HCT116 (cell line): ENCODE results near the gene SPOP.

ENCODE experiments used
- CBX3 ChIP-seq: IDR thresholded peaks from 2 replicates; pipeline ENCODE4 v1.6.1; 2012; ENCODE audit warnings: low read depth
- EGR1 ChIP-seq: IDR thresholded peaks from 2 replicates; pipeline ENCODE4 v1.6.1; 2012; ENCODE audit warnings: low read depth
- EZH2phosphoT487 ChIP-seq: fragments of 200-600 bp; IDR thresholded peaks from 2 replicates; pipeline ENCODE4 v1.6.1; 2018; ENCODE audit warnings: antibody characterized with exemption, borderline replicate concordance
- JUND ChIP-seq: IDR thresholded peaks from 2 replicates; pipeline ENCODE4 v1.6.1; 2012
- POLR2A ChIP-seq: IDR thresholded peaks from 2 replicates; pipeline ENCODE4 v1.7.0; 2011; ENCODE audit warnings: borderline replicate concordance; ENCODE audit not compliant: insufficient read depth, insufficient read length; ENCODE audit errors: extremely low read depth
- POLR2AphosphoS5 ChIP-seq: IDR thresholded peaks from 2 replicates; pipeline ENCODE4 v1.6.1; 2011; ENCODE audit warnings: mild to moderate bottlenecking, low read depth, low read length, moderate library complexity
- YY1 ChIP-seq: IDR thresholded peaks from 2 replicates; pipeline ENCODE4 v1.6.1; 2011; ENCODE audit warnings: low read length, low read depth, moderate library complexity, mild to moderate bottlenecking; ENCODE audit not compliant: insufficient replicate concordance; ENCODE audit errors: extremely low read depth
- ZFX ChIP-seq: fragments of 450-650 bp; IDR thresholded peaks from 2 replicates; pipeline ENCODE4 v1.6.1; 2017
- ZNF274 ChIP-seq: fragments of 200-500 bp; sonication (Bioruptor generic); IDR thresholded peaks from 2 replicates; pipeline ENCODE4 v1.6.1; 2014; ENCODE audit warnings: mild to moderate bottlenecking, low read depth, low read length, inconsistent platforms
- TF ChIP-seq, protein P1 (sequence below), 3 experiments: fragments of 200-600 bp in 1 of 3; sonication (generic) in 1 of 3; IDR thresholded peaks in 2 of 3; conservative IDR thresholded peaks in 1 of 3; 2 replicates each; pipeline ENCODE4 v1.5.1; 2012 to 2017; ENCODE audit warnings: low read depth in 2 of 3, low read length in 2 of 3, antibody characterized with exemption in 1 of 3, borderline replicate concordance in 1 of 3, control low read depth in 1 of 3, mild to moderate bottlenecking in 1 of 3, mixed read lengths in 1 of 3, mixed run types in 1 of 3, moderate library complexity in 1 of 3; ENCODE audit not compliant: insufficient read depth in 1 of 3
- TF ChIP-seq, protein P2 (sequence below): IDR thresholded peaks from 2 replicates; pipeline ENCODE4 v1.6.1; 2012; ENCODE audit warnings: low read depth
- TF ChIP-seq, protein P3 (sequence below): IDR thresholded peaks from 2 replicates; pipeline ENCODE4 v1.6.1; 2012
- TF ChIP-seq, protein P4 (sequence below): IDR thresholded peaks from 2 replicates; pipeline ENCODE4 v1.6.1; 2011; ENCODE audit warnings: mild to moderate bottlenecking, low read length, moderate library complexity; ENCODE audit not compliant: insufficient replicate concordance; ENCODE audit errors: extremely low read depth

DNA sequence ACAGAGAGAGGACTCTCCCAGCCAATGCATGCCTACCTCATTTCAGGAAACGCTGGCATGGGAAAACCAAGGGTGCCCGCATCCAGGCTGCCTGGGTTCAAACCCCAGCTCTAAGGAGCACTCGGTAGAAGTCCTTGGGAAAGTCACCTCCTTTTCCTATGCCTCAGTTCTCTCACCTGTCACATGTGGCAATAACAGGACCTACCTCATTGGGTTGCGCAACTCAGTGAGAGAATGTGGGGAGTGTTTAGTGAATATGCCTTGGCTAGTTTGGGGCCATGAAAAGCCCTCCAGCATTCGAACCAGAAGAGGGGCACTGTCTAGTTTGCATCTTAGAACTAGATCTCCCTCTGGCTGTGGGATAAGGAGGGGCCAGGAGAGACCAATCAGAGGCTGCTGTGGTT is 111.2 kb downstream of the SPOP start:
- TF ChIP-seq, protein P1, sequence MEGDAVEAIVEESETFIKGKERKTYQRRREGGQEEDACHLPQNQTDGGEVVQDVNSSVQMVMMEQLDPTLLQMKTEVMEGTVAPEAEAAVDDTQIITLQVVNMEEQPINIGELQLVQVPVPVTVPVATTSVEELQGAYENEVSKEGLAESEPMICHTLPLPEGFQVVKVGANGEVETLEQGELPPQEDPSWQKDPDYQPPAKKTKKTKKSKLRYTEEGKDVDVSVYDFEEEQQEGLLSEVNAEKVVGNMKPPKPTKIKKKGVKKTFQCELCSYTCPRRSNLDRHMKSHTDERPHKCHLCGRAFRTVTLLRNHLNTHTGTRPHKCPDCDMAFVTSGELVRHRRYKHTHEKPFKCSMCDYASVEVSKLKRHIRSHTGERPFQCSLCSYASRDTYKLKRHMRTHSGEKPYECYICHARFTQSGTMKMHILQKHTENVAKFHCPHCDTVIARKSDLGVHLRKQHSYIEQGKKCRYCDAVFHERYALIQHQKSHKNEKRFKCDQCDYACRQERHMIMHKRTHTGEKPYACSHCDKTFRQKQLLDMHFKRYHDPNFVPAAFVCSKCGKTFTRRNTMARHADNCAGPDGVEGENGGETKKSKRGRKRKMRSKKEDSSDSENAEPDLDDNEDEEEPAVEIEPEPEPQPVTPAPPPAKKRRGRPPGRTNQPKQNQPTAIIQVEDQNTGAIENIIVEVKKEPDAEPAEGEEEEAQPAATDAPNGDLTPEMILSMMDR (IDR thresholded peaks at IDR 0.05 in 2 of 3, conservative IDR thresholded peaks at IDR 0.05 in 1 of 3; ENCODE audit: borderline replicate concordance in 1 of 3, insufficient read depth in 1 of 3, low read depth in 2 of 3, low read length in 2 of 3), result no peak
- TF ChIP-seq POLR2A (no peak), YY1 (no peak), ZFX (no peak), ZNF274 (no peak), POLR2AphosphoS5 (no peak), JUND (no peak), EGR1 (no peak), EZH2phosphoT487 (no peak), CBX3 (no peak)
- TF ChIP-seq, protein P2, sequence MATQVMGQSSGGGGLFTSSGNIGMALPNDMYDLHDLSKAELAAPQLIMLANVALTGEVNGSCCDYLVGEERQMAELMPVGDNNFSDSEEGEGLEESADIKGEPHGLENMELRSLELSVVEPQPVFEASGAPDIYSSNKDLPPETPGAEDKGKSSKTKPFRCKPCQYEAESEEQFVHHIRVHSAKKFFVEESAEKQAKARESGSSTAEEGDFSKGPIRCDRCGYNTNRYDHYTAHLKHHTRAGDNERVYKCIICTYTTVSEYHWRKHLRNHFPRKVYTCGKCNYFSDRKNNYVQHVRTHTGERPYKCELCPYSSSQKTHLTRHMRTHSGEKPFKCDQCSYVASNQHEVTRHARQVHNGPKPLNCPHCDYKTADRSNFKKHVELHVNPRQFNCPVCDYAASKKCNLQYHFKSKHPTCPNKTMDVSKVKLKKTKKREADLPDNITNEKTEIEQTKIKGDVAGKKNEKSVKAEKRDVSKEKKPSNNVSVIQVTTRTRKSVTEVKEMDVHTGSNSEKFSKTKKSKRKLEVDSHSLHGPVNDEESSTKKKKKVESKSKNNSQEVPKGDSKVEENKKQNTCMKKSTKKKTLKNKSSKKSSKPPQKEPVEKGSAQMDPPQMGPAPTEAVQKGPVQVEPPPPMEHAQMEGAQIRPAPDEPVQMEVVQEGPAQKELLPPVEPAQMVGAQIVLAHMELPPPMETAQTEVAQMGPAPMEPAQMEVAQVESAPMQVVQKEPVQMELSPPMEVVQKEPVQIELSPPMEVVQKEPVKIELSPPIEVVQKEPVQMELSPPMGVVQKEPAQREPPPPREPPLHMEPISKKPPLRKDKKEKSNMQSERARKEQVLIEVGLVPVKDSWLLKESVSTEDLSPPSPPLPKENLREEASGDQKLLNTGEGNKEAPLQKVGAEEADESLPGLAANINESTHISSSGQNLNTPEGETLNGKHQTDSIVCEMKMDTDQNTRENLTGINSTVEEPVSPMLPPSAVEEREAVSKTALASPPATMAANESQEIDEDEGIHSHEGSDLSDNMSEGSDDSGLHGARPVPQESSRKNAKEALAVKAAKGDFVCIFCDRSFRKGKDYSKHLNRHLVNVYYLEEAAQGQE, result no peak
- TF ChIP-seq, protein P3, sequence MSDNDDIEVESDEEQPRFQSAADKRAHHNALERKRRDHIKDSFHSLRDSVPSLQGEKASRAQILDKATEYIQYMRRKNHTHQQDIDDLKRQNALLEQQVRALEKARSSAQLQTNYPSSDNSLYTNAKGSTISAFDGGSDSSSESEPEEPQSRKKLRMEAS, result no peak
- TF ChIP-seq, protein P4, sequence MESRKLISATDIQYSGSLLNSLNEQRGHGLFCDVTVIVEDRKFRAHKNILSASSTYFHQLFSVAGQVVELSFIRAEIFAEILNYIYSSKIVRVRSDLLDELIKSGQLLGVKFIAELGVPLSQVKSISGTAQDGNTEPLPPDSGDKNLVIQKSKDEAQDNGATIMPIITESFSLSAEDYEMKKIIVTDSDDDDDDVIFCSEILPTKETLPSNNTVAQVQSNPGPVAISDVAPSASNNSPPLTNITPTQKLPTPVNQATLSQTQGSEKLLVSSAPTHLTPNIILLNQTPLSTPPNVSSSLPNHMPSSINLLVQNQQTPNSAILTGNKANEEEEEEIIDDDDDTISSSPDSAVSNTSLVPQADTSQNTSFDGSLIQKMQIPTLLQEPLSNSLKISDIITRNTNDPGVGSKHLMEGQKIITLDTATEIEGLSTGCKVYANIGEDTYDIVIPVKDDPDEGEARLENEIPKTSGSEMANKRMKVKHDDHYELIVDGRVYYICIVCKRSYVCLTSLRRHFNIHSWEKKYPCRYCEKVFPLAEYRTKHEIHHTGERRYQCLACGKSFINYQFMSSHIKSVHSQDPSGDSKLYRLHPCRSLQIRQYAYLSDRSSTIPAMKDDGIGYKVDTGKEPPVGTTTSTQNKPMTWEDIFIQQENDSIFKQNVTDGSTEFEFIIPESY, result no peak
